Adrenal gland (tissue), 5 donors: ENCODE results near the gene SEL1L2.

Experiments used
- POLR2A ChIP-seq, 2 donors: fragments of 450-650 bp; IDR thresholded peaks; one replicate each; pipeline ENCODE4 v1.6.1; 2017; ENCODE audit warnings: antibody characterized with exemption in 2 of 2, mild to moderate bottlenecking in 2 of 2, moderate library complexity in 1 of 2
- TF ChIP-seq, protein P1 (sequence below), 6 experiments: fragments of 450-650 bp in 4 of 6; fragments of 200-600 bp in 2 of 6; sonication (generic) in 1 of 6; IDR thresholded peaks; 1 replicate in 5 of 6; 2 replicates in 1 of 6; pipeline versions ENCODE4 v1.5.1 to v1.8.0; 2016 to 2021; ENCODE audit warnings: antibody characterized with exemption in 6 of 6, mild to moderate bottlenecking in 2 of 6, moderate library complexity in 1 of 6
- donor health status: DM: no; HTN: no; CAD: no.

GRCh38 chr20:13819885-13820645 lies 170.3 kb downstream of the SEL1L2 start:
- TF ChIP-seq, protein P1, sequence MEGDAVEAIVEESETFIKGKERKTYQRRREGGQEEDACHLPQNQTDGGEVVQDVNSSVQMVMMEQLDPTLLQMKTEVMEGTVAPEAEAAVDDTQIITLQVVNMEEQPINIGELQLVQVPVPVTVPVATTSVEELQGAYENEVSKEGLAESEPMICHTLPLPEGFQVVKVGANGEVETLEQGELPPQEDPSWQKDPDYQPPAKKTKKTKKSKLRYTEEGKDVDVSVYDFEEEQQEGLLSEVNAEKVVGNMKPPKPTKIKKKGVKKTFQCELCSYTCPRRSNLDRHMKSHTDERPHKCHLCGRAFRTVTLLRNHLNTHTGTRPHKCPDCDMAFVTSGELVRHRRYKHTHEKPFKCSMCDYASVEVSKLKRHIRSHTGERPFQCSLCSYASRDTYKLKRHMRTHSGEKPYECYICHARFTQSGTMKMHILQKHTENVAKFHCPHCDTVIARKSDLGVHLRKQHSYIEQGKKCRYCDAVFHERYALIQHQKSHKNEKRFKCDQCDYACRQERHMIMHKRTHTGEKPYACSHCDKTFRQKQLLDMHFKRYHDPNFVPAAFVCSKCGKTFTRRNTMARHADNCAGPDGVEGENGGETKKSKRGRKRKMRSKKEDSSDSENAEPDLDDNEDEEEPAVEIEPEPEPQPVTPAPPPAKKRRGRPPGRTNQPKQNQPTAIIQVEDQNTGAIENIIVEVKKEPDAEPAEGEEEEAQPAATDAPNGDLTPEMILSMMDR (IDR thresholded peaks at IDR 0.05) = peak; percentile 54 to 77 (median 68)
- no peak for TF ChIP-seq POLR2A (IDR thresholded peaks at IDR 0.05)
